Measurements from ENCODE around the gene SELENOK.

The SELENOK gene

DNA sequence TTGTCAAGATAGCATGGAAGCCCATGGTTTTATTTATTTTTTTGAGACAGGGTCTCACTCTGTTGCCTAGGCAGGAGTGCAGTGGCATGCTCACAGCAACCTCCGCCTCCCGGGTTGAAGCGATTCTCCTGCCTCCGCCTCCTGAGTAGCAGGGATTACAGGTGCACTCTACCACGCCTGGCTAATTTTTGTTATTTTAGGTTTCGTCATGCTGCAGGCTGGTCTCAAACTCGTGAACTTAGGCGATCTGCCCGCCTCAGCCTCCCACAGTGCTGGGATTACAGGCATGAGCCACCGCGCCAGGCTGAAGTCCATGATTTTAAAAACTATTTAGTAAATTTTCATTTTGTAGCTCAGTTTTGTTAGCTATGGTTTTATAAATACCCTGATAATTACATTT is 7.0 kb downstream of the SELENOK start:
- Histone ChIP-seq H3K36me3 (ENCODE audit: control insufficient read depth, insufficient read depth, low read length) (peaks cover 58% of the 10 kb centered on the region), H3K4me3 (ENCODE audit: extremely low read depth, insufficient read depth, low read length, poor library complexity, severe bottlenecking) (no peak overlapping the region), H3K4me1 (ENCODE audit: control insufficient read depth, insufficient read depth, low read length, poor library complexity, severe bottlenecking) (peaks cover 13% of the 10 kb centered on the region), H3K27ac (ENCODE audit: low read depth, low read length, severe bottlenecking) (no peak overlapping the region), H3K9me3 (ENCODE audit: control insufficient read depth, low read length) (no peaks in the 10 kb centered on the region)
- WGBS, 2 experiments (ENCODE audit: insufficient coverage in 2 of 2) = 83 to 98% methylated on average over 10 to 11 of the region's 11 CpGs

DNA sequence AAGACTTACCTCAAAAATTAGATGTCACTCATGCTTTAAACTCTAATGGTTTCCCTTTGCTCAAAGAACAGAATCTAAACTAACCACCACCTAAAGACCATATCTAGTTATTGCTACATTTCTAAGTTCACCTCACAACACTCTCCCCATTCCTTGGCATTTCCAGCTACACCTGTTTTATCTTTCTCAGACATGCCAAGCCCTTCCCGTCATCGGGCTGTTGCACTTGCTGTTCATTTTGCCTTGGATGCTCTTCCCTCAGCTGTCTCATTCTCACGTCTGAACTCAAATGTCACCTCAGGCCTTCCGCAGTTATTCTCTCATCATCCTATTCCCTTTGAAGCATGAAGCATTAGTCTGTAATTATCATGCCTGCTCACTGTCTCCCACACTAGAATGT is 8.7 kb downstream of the SELENOK start:
- Histone ChIP-seq H3K36me3 (ENCODE audit: control insufficient read depth, insufficient read depth, low read length) (peaks cover 61% of the 10 kb centered on the region), H3K4me1 (ENCODE audit: control insufficient read depth, insufficient read depth, low read length, poor library complexity, severe bottlenecking) (peaks cover 13% of the 10 kb centered on the region), H3K4me3 (ENCODE audit: extremely low read depth, insufficient read depth, low read length, poor library complexity, severe bottlenecking) (no peak overlapping the region), H3K9me3 (ENCODE audit: control insufficient read depth, low read length) (no peaks in the 10 kb centered on the region), H3K27ac (ENCODE audit: low read depth, low read length, severe bottlenecking) (no peak overlapping the region)
- 93 to 95% methylated on average over 4 of the region's 4 CpGs for WGBS, 2 experiments (ENCODE audit: insufficient coverage in 2 of 2)

DNA sequence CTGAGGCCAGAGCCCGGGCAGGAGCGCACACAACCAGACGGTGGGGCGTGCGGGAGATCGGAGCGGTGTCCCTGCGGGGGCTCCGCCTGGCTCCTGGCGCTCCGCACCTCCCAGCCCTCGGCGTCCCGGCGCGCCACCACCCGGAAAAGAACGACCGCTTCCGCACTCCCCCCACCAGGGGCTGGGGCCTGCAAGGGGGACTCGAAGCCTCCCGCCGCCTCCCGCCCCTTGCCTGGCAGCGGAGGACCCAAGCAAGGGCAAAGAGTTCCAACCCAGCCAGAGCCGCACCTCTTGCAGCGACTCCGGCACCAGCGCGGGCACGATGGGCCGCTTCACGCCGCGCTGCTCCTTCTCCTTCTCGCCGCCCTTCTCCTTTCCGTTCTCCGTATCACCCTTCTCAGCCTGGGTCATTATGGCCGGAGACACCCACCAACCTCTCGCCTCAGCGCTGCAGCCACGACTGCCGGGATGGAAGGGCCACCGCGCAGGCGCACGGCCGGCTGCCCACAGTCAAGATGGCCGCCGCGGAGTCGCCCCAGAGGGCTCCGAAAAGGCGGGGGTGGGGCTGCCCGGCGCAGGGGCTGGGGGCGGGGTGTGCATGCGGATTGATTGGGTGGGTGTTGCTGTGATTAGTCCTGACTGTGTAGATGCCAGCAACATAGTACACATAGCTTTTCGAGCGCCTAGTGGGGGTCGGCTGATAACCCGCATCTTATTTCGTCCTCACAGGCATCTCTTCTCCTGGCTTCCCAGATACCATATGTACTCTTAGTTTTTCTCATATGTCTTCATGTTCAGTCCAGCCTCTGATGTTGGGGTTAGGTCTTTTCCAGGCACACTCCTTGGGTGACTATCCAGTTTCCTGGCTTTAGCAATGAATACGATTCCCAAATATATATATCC is 9.7 kb downstream of the SELENOK start, which contains the start of gene ACTR8:
ACTR8 (minus strand) TSS at position 462 of the 903 bp plus-strand sequence; CDS start at position 411, 51 bp downstream.
- peak within 1 kb of the TSS; percentile 83 for H3K4me3 ChIP-seq (ENCODE audit: extremely low read depth, insufficient read depth, low read length, poor library complexity, severe bottlenecking)
- 3% methylated on average over 36 to 37 of the region's 65 CpGs for WGBS, 2 experiments (ENCODE audit: insufficient coverage in 2 of 2)
- H3K27ac ChIP-seq (ENCODE audit: low read depth, low read length, severe bottlenecking) = peak within 1 kb of the TSS; percentile 95
- H3K9me3 ChIP-seq (ENCODE audit: control insufficient read depth, low read length) = no peaks in the 10 kb centered on the region
- H3K4me1 ChIP-seq (ENCODE audit: control insufficient read depth, insufficient read depth, low read length, poor library complexity, severe bottlenecking) = peaks cover 13% of the 10 kb centered on the region
- H3K36me3 ChIP-seq (ENCODE audit: control insufficient read depth, insufficient read depth, low read length) = peaks cover 63% of the 10 kb centered on the region

DNA sequence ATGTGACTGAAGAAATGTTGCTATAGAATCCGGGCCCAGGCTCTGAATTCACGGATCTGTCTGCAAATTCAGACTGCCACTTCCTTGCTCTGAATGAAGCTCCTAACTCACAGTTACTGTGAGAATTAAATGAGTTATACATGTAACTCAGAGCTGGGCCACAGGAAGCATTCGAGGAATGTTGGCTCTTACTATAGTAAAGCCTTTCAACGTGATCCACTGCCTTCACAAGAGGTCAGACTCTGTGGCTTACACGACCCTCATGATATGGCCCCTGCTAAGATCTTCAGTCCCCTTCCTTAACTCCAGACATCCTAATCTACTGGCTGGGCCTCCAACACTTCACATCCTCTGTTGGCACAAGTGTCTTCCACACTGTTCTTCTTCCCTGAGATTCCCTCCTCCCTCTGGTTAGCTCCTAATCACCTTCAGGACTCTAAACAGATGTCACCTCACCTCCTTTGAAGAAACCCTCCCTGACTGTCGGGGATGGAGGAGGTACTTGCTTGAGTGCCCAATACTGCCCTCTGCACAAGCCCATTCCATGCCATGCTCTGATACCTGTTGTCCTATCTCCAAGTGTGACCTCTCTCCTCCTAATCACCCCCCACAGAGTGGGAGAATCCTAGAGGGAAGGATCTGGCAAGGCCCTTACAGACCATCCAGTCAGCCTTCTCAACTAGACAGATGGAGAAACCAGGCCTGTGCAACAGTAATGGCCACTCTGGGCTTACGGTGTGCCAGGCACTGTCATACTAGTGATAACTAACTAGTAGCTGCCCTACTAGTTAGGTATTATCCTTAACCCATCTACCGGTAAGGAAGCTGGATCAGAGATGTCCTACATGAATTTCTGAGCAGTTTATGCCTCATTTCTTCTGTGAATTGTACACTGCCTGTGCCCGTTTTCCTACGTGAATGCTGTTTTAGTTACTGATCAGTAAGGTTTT is 11.0 kb downstream of the SELENOK start:
- peak overlapping the region; percentile 83 for H3K4me3 ChIP-seq (ENCODE audit: extremely low read depth, insufficient read depth, low read length, poor library complexity, severe bottlenecking)
- peak overlapping the region; percentile 43 for H3K27ac ChIP-seq (ENCODE audit: low read depth, low read length, severe bottlenecking)
- peaks cover 64% of the 10 kb centered on the region for H3K36me3 ChIP-seq (ENCODE audit: control insufficient read depth, insufficient read depth, low read length)
- H3K4me1 ChIP-seq (ENCODE audit: control insufficient read depth, insufficient read depth, low read length, poor library complexity, severe bottlenecking) = peaks cover 13% of the 10 kb centered on the region
- no peaks in the 10 kb centered on the region for H3K9me3 ChIP-seq (ENCODE audit: control insufficient read depth, low read length)
- WGBS, 2 experiments (ENCODE audit: insufficient coverage in 2 of 2) = 67 to 80% methylated on average over 8 to 10 of the region's 10 CpGs

DNA sequence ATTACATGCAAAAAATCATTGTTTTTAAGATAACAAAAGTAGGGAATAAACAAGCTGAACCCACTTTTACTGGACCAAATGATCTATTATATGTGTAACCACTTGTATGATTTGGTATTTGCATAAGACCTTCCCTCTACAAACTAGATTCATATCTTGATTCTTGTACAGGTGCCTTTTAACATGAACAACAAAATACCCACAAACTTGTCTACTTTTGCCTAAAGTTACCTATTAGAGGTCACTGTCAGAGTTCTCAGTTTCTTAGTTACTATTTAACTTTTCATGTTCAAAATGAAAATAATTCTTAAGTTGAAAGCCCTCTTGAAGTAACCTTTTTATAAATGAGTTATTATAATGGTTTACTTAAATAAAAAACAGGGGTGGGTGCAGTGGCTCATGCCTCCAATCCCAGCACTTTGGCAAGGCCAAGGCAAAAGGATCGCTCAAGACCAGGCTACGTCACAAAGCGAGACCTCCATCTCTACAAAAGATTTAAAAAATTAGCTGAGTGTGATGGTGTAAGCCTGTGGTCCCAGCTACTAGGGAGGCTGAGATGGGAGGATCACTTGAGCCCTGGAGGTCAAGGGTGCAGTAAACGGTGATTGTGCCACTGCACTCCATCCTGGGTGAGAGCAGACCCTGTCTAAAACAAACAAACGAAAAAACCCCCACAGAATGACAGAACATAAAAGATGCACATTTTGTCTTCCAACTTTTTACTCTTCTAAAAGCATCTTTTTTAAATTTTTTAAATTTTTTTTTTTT is 25.7 kb downstream of the SELENOK start:
- no peaks in the 10 kb centered on the region for H3K4me1 ChIP-seq (ENCODE audit: control insufficient read depth, insufficient read depth, low read length, poor library complexity, severe bottlenecking)
- H3K27ac ChIP-seq (ENCODE audit: low read depth, low read length, severe bottlenecking) = no peak overlapping the region
- no peaks in the 10 kb centered on the region for H3K9me3 ChIP-seq (ENCODE audit: control insufficient read depth, low read length)
- H3K4me3 ChIP-seq (ENCODE audit: extremely low read depth, insufficient read depth, low read length, poor library complexity, severe bottlenecking) = no peak overlapping the region
- WGBS, 2 experiments (ENCODE audit: insufficient coverage in 2 of 2) = 80 to 100% methylated on average over 1 of the region's 5 CpGs
- H3K36me3 ChIP-seq (ENCODE audit: control insufficient read depth, insufficient read depth, low read length) = peaks cover 94% of the 10 kb centered on the region

DNA sequence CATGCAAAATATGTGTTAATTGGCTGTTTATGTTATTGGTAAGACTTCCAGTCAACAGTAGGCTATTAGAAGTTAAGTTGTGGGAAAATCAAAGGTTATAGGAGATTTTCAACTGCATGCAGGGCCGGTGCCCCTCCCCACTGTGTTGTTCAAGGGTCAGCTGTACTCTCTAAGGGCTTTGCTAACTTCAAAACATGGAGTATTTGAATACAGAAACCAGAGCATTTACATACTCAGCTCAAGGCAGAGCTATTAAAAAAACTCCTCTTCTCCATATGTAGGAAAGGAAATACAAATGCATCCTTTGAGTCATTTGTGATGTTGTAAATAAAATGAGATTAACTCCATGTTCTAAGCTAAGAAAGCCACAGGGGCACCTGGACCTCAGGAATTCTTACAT is 28.5 kb downstream of the SELENOK start:
- Histone ChIP-seq H3K36me3 (ENCODE audit: control insufficient read depth, insufficient read depth, low read length) (peaks cover 87% of the 10 kb centered on the region), H3K4me3 (ENCODE audit: extremely low read depth, insufficient read depth, low read length, poor library complexity, severe bottlenecking) (no peak overlapping the region), H3K27ac (ENCODE audit: low read depth, low read length, severe bottlenecking) (no peak overlapping the region), H3K9me3 (ENCODE audit: control insufficient read depth, low read length) (no peaks in the 10 kb centered on the region), H3K4me1 (ENCODE audit: control insufficient read depth, insufficient read depth, low read length, poor library complexity, severe bottlenecking) (no peaks in the 10 kb centered on the region)
- WGBS, 2 experiments (ENCODE audit: insufficient coverage in 2 of 2) = 100% methylated on average over 1 of the region's 1 CpG

DNA sequence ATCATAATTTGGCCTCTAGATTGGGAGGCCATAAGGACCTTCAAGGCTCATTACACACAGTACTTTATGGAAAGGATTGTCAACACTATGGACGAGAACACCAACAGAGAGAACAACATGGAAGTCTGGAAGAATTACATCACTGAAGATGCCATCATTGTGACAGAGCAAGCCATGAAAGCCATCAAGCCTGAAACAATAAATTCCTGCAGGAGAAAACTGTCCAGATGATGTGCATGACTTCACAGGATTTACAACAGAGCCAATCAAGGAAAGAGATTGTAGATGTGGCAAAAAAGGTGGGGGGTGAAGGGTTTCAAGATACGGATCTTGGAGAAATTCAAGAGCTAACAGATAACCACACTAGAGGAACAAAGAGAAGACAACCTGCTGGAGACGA is 29.4 kb downstream of the SELENOK start:
- H3K27ac ChIP-seq (ENCODE audit: low read depth, low read length, severe bottlenecking) = no peak overlapping the region
- H3K9me3 ChIP-seq (ENCODE audit: control insufficient read depth, low read length) = no peaks in the 10 kb centered on the region
- H3K36me3 ChIP-seq (ENCODE audit: control insufficient read depth, insufficient read depth, low read length) = peaks cover 78% of the 10 kb centered on the region
- H3K4me1 ChIP-seq (ENCODE audit: control insufficient read depth, insufficient read depth, low read length, poor library complexity, severe bottlenecking) = no peaks in the 10 kb centered on the region
- H3K4me3 ChIP-seq (ENCODE audit: extremely low read depth, insufficient read depth, low read length, poor library complexity, severe bottlenecking) = no peak overlapping the region
- 87 to 88% methylated on average over 3 of the region's 3 CpGs for WGBS, 2 experiments (ENCODE audit: insufficient coverage in 2 of 2)

DNA sequence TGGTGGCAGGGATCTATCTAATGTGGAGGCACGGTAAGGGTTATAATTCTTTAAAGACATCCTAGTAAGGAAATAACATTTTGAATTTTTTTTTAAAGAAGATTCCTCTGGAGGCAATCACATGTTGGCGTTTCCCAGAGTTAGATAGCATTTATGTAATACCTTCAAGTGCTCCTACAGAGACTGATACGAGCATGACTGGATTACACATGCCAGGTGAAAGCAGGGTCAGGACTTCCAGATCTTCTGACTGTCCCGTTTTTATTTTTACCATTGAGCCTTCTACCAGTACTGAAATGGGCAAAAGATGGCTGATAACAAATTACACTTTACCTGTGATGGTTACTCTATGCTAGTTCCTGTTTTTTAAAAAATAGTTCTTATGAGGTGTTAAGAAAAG is 31.5 kb downstream of the SELENOK start:
- 87 to 95% methylated on average over 2 to 3 of the region's 4 CpGs for WGBS, 2 experiments (ENCODE audit: insufficient coverage in 2 of 2)
- Histone ChIP-seq H3K9me3 (ENCODE audit: control insufficient read depth, low read length) (no peaks in the 10 kb centered on the region), H3K36me3 (ENCODE audit: control insufficient read depth, insufficient read depth, low read length) (peaks cover 61% of the 10 kb centered on the region), H3K4me1 (ENCODE audit: control insufficient read depth, insufficient read depth, low read length, poor library complexity, severe bottlenecking) (no peaks in the 10 kb centered on the region), H3K27ac (ENCODE audit: low read depth, low read length, severe bottlenecking) (no peak overlapping the region), H3K4me3 (ENCODE audit: extremely low read depth, insufficient read depth, low read length, poor library complexity, severe bottlenecking) (no peak overlapping the region)

DNA sequence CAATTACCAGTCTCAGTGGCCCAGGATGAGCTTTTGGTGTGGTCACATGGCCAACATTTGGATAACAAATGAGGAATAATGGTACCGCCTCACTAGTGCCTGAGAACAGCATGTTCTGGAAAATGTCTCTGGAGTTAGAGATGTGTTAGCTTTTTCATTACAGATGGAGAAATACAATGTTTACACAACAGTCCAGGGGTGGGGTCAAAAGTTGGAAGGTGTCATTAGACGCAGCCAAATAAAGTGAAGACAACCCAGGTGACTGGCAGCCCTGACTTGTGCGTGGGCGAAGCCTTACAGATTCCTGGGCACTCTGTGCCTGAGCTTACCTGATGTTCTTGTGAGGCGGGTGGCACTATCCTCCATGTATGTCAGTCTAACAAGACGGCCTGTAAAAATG is 32.5 kb downstream of the SELENOK start:
- Histone ChIP-seq H3K36me3 (ENCODE audit: control insufficient read depth, insufficient read depth, low read length) (peaks cover 51% of the 10 kb centered on the region), H3K4me1 (ENCODE audit: control insufficient read depth, insufficient read depth, low read length, poor library complexity, severe bottlenecking) (no peaks in the 10 kb centered on the region), H3K27ac (ENCODE audit: low read depth, low read length, severe bottlenecking) (no peak overlapping the region), H3K4me3 (ENCODE audit: extremely low read depth, insufficient read depth, low read length, poor library complexity, severe bottlenecking) (no peak overlapping the region), H3K9me3 (ENCODE audit: control insufficient read depth, low read length) (no peaks in the 10 kb centered on the region)
- WGBS, 2 experiments (ENCODE audit: insufficient coverage in 2 of 2) = 96 to 100% methylated on average over 4 of the region's 6 CpGs

DNA sequence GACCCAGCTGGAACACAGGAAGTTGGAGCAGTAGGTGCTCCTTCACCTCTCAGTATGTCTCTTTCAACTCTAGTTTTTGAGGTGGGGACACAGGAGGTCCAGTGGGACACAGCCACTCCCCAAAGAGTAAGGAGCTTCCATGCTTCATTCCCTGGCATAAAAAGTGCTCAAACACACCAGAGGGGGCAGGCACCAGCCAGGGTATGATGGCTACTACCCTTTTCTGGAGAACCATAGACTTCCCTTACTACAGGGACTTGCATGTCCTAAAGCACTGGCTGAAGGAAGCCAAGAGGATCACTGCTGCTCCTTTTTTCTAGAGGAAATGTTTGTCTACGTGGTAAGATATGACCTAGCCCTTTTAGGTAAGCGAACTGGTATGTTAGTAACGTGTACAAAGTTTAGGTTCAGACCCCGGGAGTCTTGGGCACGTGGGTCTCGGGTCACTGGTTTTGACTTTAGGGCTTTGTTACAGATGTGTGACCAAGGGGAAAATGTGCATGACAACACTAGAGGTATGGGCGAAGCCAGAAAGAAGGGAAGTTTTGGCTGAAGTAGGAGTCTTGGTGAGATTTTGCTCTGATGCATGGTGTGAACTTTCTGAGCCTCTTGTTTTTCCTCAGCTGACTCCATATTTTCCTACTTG is 33.4 kb downstream of the SELENOK start:
- no peaks in the 10 kb centered on the region for H3K9me3 ChIP-seq (ENCODE audit: control insufficient read depth, low read length)
- no peaks in the 10 kb centered on the region for H3K4me1 ChIP-seq (ENCODE audit: control insufficient read depth, insufficient read depth, low read length, poor library complexity, severe bottlenecking)
- no peak overlapping the region for H3K27ac ChIP-seq (ENCODE audit: low read depth, low read length, severe bottlenecking)
- no peak overlapping the region for H3K4me3 ChIP-seq (ENCODE audit: extremely low read depth, insufficient read depth, low read length, poor library complexity, severe bottlenecking)
- peaks cover 42% of the 10 kb centered on the region for H3K36me3 ChIP-seq (ENCODE audit: control insufficient read depth, insufficient read depth, low read length)
- 87 to 92% methylated on average over 7 of the region's 7 CpGs for WGBS, 2 experiments (ENCODE audit: insufficient coverage in 2 of 2)

All from mesodermal cell (in vitro differentiated cells).